Lower leg skin (tissue), 3 donors: Measurements from ENCODE around the gene MRFAP1L1.

Experiments used
- POLR2A ChIP-seq, 2 donors: fragments of 450-650 bp; IDR thresholded peaks; one replicate each; pipeline ENCODE4 v1.6.1; 2016 to 2017; ENCODE audit warnings: antibody characterized with exemption in 2 of 2, mild to moderate bottlenecking in 1 of 2, moderate library complexity in 1 of 2
- TF ChIP-seq, protein P1 (sequence below), 3 donors: fragments of 450-650 bp; IDR thresholded peaks; one replicate each; pipeline ENCODE4 v1.5.1; 2016; ENCODE audit warnings: antibody characterized with exemption in 3 of 3, mild to moderate bottlenecking in 3 of 3, moderate library complexity in 2 of 3

DNA sequence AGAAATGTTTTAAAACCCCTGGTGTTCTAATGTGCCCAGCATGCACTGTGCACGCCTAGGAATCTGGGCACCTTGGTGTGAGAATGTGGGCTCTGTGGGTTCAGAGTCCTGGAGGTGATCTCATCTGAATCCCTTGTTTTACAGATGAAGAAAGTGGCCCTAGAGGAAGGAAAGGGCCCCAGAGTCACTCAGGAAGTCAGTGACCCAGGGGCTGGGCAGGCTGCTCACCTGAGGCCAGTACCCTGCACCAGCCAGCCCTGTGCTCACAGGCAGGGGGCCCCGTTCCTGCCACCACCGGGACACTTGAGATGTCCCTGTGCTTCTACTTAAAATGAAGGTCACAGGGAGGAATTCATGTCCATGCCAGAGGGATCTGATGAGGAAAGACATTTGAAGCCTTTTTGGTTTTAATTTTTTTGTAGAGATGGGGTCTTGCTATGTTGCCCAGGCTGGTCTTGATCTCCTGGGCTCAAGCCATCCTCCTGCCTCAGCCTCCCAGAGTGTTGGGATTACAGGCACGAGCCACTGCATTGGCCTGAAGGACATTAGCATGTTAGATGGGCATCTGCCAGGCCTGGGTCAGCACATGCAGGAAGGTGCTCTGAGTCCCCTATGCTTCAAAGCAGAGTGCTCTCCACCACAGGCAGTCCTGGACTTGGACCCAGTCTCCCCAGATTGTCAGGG, 23.4 kb downstream of the MRFAP1L1 start:
- TF ChIP-seq POLR2A (IDR thresholded peaks at IDR 0.05) = no peak
- TF ChIP-seq, protein P1, sequence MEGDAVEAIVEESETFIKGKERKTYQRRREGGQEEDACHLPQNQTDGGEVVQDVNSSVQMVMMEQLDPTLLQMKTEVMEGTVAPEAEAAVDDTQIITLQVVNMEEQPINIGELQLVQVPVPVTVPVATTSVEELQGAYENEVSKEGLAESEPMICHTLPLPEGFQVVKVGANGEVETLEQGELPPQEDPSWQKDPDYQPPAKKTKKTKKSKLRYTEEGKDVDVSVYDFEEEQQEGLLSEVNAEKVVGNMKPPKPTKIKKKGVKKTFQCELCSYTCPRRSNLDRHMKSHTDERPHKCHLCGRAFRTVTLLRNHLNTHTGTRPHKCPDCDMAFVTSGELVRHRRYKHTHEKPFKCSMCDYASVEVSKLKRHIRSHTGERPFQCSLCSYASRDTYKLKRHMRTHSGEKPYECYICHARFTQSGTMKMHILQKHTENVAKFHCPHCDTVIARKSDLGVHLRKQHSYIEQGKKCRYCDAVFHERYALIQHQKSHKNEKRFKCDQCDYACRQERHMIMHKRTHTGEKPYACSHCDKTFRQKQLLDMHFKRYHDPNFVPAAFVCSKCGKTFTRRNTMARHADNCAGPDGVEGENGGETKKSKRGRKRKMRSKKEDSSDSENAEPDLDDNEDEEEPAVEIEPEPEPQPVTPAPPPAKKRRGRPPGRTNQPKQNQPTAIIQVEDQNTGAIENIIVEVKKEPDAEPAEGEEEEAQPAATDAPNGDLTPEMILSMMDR (IDR thresholded peaks at IDR 0.05) = no peak
